Esophagus squamous epithelium (tissue), 5 donors: ENCODE results near the gene MYO1D. TPM values are rescaled to one million over a fixed set of nuclear protein-coding genes. Genes with fewer than 3 reads are reported as not detected.

Experiments
- DNase-seq: peaks from one replicate; lab custom pipeline; 2025; lab: John Stamatoyannopoulos, UW
- H3K27ac ChIP-seq, 4 donors: fragments of 200-600 bp; sonication (generic); one replicate each; pipeline ENCODE4 v1.5.1; 2016 to 2019; ENCODE audit warnings: mild to moderate bottlenecking in 1 of 4
- H3K27me3 ChIP-seq, 4 donors: fragments of 200-600 bp; sonication (generic); 1 replicate in 3 of 4; 2 replicates in 1 of 4; pipeline versions ENCODE4 v1.5.1 to v1.6.0; 2017 to 2021; ENCODE audit warnings: antibody characterized with exemption in 1 of 4
- H3K36me3 ChIP-seq, 3 donors: fragments of 200-600 bp; sonication (generic); one replicate each; pipeline ENCODE4 v1.5.1; 2016 to 2019
- H3K4me1 ChIP-seq, 3 donors: fragments of 200-600 bp; sonication (generic); one replicate each; pipeline ENCODE4 v1.5.1; 2017 to 2019
- H3K4me3 ChIP-seq, 4 donors: fragments of 200-600 bp; sonication (generic); 1 replicate in 3 of 4; 2 replicates in 1 of 4; pipeline ENCODE4 v1.5.1; 2016 to 2019; ENCODE audit warnings: mild to moderate bottlenecking in 2 of 4, moderate library complexity in 1 of 4
- H3K9me3 ChIP-seq, 3 donors: fragments of 200-600 bp; sonication (generic); one replicate each; pipeline ENCODE4 v1.5.1; 2016 to 2019
- POLR2A ChIP-seq, 4 donors: fragments of 450-650 bp; IDR thresholded peaks; one replicate each; pipeline ENCODE4 v1.6.1; 2017; ENCODE audit warnings: antibody characterized with exemption in 4 of 4, mild to moderate bottlenecking in 4 of 4, moderate library complexity in 3 of 4
- WGBS, 2 donors: methylation state at CpG; one replicate each; pipeline ENCODE4 v1.1.5; 2018; 5-methylcytosine and 5-hydroxymethylcytosine counted together
- intact Hi-C: fragments of 100-400 bp; cut with DNase I; formaldehyde crosslinking; loops from one replicate; pipeline ENCODE4 v1.15.0; 2022
- total RNA-seq, 4 donors: library from RNA; depleted of rRNA; stranded (reverse); fragments of >200 nt; gene quantifications; one replicate each; pipeline ENCODE4 v1.1.0, GENCODE V29; 2016
- TF ChIP-seq, protein P1 (sequence below), 6 experiments: fragments of 450-650 bp in 4 of 6; fragments of 200-600 bp in 2 of 6; sonication (generic) in 2 of 6; IDR thresholded peaks; one replicate each; pipeline ENCODE4 v1.5.1; 2016 to 2019; ENCODE audit warnings: antibody characterized with exemption in 6 of 6, mild to moderate bottlenecking in 4 of 6, moderate library complexity in 4 of 6
- donor health status: DM: yes; HTN: yes; CAD: no.

Gene MYO1D
- total RNA-seq, 4 donors from 2014 or later = 58.8 to 86.8 (median 64.3) TPM

DNA sequence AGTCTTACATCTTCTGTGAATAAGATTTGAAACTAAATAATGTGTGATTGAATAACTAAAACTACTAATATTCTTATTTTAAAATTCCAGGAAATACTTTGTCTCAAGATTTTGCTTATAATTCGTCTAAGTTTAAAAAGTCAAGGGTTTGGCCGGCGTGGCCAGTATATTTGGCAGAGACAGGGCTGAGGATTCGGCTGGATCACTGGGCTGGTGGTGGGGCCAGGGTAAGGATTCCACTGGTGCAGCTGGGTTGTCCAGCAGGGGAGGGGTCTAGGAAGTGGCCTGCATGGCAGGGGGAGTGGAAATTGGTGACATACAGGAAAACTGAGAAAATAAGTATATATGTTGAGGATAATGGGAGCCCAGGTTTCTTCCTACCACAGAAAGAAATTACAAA is 75.7 kb downstream of the MYO1D start:
- H3K27ac ChIP-seq = no peak overlapping the region
- no peak for TF ChIP-seq POLR2A (IDR thresholded peaks at IDR 0.05)
- TF ChIP-seq, protein P1, sequence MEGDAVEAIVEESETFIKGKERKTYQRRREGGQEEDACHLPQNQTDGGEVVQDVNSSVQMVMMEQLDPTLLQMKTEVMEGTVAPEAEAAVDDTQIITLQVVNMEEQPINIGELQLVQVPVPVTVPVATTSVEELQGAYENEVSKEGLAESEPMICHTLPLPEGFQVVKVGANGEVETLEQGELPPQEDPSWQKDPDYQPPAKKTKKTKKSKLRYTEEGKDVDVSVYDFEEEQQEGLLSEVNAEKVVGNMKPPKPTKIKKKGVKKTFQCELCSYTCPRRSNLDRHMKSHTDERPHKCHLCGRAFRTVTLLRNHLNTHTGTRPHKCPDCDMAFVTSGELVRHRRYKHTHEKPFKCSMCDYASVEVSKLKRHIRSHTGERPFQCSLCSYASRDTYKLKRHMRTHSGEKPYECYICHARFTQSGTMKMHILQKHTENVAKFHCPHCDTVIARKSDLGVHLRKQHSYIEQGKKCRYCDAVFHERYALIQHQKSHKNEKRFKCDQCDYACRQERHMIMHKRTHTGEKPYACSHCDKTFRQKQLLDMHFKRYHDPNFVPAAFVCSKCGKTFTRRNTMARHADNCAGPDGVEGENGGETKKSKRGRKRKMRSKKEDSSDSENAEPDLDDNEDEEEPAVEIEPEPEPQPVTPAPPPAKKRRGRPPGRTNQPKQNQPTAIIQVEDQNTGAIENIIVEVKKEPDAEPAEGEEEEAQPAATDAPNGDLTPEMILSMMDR (IDR thresholded peaks at IDR 0.05) = no peak
- no peaks in the 10 kb centered on the region for H3K9me3 ChIP-seq
- WGBS, 2 donors = 53 to 78% methylated on average over 4 of the region's 4 CpGs
- no peak overlapping the region for H3K4me3 ChIP-seq
- no peak for DNase-seq
- intact Hi-C loops = no loop called here
- H3K27me3 ChIP-seq = no peaks in the 10 kb centered on the region
- H3K4me1 ChIP-seq = peaks cover 0 to 27% (median 4%) of the 10 kb centered on the region in 3 donors
- no peaks in the 10 kb centered on the region for H3K36me3 ChIP-seq

DNA sequence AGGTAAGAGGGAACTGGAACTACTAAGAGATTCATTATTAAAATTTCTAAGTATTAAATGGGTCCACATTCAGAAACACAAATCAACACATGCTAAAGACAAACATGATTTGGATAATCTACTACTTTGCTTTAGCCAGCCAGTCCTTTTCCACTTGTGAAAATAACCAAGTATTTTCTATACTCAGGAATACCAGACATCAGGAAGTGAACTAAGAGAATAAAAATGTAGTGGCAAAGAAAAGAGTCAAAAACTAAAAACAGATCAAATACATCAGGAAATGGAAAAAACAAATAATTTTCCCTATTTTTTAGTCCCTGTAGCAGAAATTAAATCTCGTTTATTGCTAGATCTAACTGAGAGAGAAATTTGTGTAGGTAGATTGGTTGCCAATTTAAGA is 78.0 kb downstream of the MYO1D start:
- TF ChIP-seq, protein P1 (IDR thresholded peaks at IDR 0.05) = no peak
- TF ChIP-seq POLR2A (IDR thresholded peaks at IDR 0.05) = no peak
- no peaks in the 10 kb centered on the region for H3K36me3 ChIP-seq
- WGBS, 2 donors = 75 to 82% methylated on average over 1 of the region's 1 CpG
- intact Hi-C loops = no loop called here
- DNase-seq = no peak
- H3K27ac ChIP-seq = no peak overlapping the region
- H3K4me1 ChIP-seq = peaks cover 0 to 26% (median 6%) of the 10 kb centered on the region in 3 donors
- H3K27me3 ChIP-seq = no peaks in the 10 kb centered on the region
- no peaks in the 10 kb centered on the region for H3K9me3 ChIP-seq
- no peak overlapping the region for H3K4me3 ChIP-seq

DNA sequence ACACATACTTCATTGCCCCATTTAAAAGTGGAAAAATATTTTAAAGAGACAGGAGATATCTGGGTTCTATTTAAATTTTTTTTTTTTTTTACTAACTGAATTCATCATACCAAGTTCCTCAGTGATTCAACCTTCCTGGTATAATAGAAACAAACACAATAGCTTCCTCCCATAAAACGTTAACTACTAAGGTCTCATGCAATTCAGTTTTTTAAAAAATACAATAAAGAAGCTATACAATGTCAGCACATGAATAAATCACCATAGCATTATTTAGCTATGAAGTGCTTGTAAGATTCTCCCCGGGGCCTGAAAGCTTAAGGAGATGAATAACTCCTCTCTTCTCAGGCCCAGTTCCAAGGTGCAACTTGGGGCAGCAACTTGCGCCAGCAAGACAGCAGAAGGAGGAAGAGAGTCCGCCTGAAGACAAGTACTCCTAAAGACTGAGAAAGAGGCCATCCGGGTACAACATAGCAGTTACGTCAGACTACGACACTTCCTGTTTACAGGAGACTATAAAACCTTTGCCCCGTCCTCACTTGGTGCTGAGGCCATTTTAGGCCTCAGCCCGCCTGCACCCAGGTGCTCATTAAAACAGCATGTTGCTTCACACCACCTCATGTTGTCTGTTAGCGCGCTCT is 81.5 kb downstream of the MYO1D start:
- Histone ChIP-seq H3K4me1 (peaks cover 0 to 22% (median 5%) of the 10 kb centered on the region in 3 donors), H3K9me3 (no peaks in the 10 kb centered on the region), H3K27me3 (no peaks in the 10 kb centered on the region), H3K27ac (no peak overlapping the region), H3K4me3 (no peak overlapping the region), H3K36me3 (no peaks in the 10 kb centered on the region)
- 50 to 60% methylated on average over 10 to 11 of the region's 11 CpGs for WGBS, 2 donors
- intact Hi-C loops = no loop called here
- TF ChIP-seq POLR2A (IDR thresholded peaks at IDR 0.05) = no peak
- TF ChIP-seq, protein P1 (IDR thresholded peaks at IDR 0.05) = peak in 1 of 6 experiments; percentile 2
- no peak for DNase-seq

DNA sequence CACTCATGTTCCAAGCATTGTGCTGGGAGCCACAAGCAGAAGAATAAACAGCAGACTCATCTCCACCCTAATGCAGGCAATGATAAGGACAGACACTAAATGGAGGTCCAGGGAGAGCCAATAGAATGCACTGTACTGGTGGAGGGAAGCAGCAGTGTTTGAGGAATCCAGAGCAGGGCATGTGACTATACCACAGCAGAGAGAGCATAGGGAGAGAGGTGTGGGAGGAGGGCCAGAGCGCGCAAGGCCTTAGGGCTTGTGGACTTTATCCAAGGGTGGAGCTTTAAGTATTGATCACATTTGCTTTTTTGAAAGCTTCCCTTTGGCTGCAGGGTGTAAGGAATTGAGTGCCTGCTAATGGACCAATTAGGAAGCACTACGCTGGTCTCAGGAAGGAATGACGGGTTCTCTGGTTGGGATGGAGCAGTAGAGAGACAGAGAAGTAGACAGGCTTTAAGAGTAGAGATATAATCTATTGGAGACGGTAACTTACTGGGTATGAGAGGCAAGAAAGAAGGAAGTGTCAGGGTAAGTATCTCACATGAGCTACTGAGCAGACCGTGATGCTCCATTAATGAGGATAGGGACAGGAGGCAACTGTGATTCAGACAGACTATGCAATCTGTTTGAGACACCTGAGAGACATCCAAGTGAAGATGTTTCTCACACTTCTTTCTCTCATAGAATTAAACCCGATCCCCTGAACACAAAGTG is 82.2 kb downstream of the MYO1D start:
- no peak for DNase-seq
- H3K27ac ChIP-seq = no peak overlapping the region
- H3K4me3 ChIP-seq = no peak overlapping the region
- TF ChIP-seq POLR2A (IDR thresholded peaks at IDR 0.05) = no peak
- TF ChIP-seq, protein P1 (IDR thresholded peaks at IDR 0.05) = no peak
- H3K9me3 ChIP-seq = no peaks in the 10 kb centered on the region
- peaks cover 0 to 22% (median 5%) of the 10 kb centered on the region in 3 donors for H3K4me1 ChIP-seq
- WGBS, 2 donors = 88 to 89% methylated on average over 7 of the region's 7 CpGs
- H3K36me3 ChIP-seq = no peaks in the 10 kb centered on the region
- no peaks in the 10 kb centered on the region for H3K27me3 ChIP-seq
- intact Hi-C loops = no loop called here

DNA sequence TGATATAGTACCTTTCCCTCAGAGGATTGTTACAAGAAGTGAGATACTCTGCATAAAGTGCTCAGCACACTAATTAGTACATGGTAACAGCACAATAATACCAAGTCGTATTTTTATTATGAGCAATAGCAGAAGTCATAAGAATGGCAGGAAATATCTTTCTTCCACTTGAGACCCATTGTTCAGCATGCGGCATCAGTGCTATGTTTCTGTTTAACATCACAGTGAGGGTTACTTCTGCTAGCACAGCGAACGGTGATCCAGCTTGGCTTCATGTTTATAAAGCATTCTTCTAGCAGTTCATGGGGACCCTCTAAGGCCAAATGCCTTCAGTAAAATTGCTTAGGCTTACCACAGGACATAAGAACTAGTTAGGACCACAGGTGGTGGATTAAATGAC is 83.1 kb downstream of the MYO1D start:
- 72 to 82% methylated on average over 4 of the region's 4 CpGs for WGBS, 2 donors
- intact Hi-C loops = no loop called here

More for the DNA sequence above, 83.1 kb downstream of the MYO1D start:
- Histone ChIP-seq H3K36me3 (no peaks in the 10 kb centered on the region), H3K9me3 (no peaks in the 10 kb centered on the region), H3K27me3 (no peaks in the 10 kb centered on the region), H3K4me3 (no peak overlapping the region), H3K27ac (no peak overlapping the region), H3K4me1 (peaks cover 0 to 22% (median 5%) of the 10 kb centered on the region in 3 donors)
- TF ChIP-seq POLR2A (IDR thresholded peaks at IDR 0.05) = no peak
- TF ChIP-seq, protein P1 (IDR thresholded peaks at IDR 0.05) = no peak
- DNase-seq = no peak
